SW 1271 (cell line): ENCODE measurements around the gene QPRT.
"Not testable (repeated sequence)": the region's sequence is repeated elsewhere in the genome, so short reads cannot be mapped to it uniquely, and the experiment has no call there.

ENCODE experiments used
- DNase-seq, 2 experiments: peaks; one replicate each; lab custom pipeline; 2025; lab: John Stamatoyannopoulos, UW

QPRT gene

DNA sequence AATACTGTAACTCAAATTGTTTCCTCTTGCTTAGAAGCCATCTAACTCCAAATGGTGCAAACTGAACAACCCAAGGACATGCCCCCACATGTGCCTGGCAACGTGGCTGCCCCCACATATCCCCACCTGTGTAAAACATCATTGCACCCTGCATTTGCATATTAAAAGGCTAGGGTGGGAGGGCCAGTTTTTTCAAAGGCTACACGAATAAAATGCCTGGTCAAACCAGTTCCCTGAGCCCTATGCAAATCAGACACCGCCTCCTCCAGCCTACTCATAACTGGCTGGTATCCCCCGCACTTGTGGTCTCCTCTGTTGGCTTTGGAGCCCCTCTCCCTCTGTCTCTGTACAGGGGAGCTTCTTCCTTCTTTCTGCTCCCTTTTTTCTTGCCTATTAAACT, 40.1 kb downstream of the QPRT start:
- no peak for DNase-seq

DNA sequence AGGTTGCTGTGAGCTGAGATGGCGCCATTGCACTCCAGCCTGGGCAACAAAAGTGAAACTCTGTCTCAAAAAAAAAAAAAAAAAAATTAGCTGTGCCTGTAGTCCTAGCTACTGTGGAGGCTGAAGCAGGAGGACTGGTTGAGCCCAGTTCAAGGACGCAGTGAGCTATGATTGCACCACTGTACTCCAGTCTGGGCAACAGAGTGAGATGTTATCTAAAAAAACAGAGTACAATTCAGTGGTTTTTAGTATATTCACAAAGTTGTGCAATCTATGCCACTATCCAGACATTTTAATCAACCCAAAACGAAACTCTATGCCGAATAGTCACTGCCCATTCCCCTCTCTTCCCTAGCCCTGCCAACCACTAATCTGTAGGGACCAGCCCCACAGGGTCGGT, 41.7 kb downstream of the QPRT start:
- no peak for DNase-seq

DNA sequence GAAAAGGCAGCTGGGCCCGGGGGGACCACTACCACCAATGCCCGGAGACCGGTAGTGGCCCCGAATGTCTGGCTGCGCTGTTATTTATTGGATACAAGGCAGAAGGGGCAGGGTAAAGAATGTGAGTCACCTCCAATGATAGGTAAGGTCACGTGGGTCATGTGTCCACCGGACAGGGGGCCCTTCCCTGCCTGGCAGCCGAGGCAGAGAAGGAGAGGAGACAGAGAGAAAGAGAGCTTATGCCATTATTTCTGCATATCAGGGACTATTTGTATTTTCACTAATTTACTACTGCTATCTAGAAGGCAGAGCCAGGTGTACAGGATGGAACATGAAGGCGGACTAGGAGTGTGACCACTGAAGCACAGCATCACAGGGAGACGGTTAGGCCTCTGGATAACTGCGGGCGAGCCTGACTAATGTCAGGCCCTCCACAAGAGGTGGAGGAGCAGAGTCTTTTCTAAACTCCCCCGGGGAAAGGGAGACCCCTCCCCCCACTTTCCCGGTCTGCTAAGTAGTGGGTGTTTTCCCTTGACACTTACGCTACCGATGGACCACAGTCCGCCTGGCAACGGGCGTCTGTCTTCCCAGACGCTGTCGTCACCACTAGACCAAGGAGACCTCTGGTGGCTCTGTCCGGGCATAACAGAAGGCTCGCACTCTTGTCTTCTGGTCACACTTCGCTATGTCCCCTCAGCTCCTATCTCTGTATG, 42.3 kb downstream of the QPRT start:
- DNase-seq: peak in 1 of 2 experiments; percentile 72

DNA sequence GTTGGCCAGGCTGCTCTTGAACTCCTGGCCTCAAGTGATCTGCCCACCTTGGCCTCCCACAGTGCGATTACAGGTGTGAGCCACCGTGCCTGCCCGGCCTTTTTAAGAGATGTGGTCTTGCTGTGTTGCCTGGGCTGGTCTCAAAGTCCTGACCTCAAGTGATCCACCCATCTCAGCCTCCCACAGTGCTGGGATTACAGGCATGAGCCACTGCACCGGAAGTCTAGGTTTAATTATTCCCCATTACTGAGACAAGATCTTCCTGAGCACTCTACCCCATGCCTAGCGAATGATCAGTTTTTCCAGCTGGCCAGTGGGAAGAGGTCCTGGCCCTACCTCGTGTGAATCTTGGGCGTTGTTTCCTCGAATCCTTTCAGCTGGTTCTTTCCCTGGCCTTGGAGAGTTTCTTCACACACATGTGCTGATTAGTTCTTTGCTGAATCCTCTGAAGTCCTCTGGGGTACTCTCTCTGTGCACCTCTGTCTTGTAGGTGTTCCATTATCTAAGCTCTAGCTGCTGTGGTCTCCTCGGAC, 47.9 kb downstream of the QPRT start:
- DNase-seq: no peak

DNA sequence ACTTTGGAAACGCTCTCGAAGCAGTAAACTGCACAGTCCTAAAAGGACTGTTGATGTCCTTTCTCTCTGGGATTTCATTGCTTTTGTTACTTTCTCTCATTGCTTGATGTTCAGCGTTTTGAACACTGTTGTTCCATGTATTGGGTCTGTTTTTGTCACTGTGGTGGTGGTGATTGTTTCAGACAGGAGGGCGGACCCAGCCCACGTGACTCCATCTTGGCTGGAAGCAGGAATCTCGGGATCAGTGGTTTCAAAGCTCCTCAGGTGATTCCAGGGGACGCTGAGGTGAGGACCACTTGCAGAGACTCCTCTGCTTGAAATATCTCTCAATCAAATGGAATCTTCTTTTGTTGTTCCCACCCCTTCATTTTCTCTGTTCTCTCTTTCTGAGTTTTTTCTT, 48.5 kb downstream of the QPRT start:
- no peak for DNase-seq

DNA sequence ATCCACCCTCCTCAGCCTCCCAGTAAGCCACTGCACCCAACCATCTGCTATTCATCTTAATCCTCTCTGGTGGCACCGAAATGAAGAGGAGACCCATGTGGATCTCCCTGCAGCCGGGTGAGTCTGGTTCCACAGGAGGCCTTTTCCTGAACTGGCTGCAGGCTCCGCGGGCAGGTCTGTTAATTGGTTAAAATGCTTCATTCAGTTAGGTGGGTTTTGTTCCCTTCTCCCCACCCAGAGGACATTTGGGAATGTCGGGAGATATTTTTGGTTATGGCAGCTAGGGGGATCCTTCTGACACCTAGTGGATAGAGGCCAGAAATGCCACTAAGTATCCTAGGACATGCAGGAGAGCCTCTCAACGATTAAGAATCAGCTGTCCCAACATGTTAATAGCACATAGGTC, 50.1 kb downstream of the QPRT start:
- peak; percentile 22 to 77 for DNase-seq

DNA sequence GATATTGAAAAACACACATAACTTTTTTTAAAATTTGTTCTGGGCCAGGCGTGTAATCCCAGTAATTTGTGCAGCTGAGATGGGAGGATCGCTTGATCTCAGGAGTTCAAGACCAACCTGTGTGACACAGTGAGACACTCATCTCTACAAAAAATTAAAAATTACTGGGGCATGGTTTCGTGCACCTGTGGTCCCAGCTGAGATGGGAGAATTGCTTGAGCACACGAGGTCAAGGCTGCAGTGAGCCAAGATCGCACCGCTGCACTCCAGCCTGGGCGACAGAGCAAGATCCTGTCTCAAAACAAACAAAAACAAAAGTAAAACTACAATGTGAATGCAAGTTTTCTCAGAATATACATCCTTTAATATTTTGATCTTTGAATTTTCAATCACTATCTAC, 51.7 kb downstream of the QPRT start:
- no peak for DNase-seq

DNA sequence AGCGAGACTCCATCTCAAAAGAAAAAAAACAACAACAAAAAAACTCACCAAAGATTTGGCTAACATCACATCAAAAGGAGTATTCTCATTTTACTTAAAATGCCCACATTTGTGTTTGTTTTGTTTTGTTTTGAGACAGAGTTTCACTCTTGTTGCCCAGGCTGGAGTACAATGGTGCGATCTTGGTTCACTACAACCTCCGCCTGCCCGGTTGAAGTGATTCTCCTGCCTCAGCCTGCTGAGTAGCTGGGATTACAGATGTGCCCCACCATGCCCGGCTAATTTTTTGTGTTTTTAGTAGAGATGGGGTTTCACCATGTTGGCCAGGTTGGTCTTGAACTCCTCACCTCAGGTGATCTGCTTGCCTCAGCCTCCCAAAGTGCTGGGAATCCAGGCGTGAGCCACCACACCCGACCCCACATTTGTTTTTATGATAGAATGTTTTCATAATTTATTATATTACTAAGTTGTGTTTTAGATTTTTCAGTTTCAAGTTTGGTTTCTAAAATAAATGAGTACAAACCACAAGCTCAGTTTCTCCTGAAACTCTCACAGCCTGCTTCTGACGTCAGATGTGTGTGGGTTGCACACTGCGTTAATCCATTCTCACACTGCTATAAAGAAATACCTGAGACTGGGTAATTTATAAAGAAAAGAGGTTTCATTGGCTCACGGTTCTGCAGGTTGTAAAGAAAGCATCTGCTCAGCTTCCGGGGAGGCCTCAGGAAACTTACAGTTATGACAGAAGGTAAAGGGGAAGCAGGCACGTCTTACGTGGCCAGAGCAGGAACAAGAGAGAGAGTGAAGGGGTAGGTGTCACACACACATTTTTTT, 53.0 kb downstream of the QPRT start:
- DNase-seq: not testable (repeated sequence)

DNA sequence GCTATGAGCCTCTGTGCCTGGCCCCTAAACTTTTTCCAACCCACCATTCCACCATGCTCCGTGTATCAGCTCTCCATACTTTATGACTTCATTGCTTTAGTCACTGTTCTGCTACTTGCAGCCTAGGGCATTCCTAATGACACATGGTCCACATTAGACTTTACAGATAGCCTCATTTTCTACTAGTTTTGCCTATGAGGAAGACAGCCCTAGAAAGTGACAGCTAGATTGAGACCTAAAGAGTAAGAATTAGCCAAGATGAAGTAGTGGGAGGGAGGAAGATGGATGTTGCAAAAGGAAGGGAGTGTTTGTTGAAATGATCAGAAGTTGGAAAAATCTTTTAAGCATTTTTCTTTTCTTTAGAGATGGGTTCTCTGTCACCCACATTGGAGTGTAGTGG, 55.8 kb downstream of the QPRT start:
- DNase-seq: no peak

DNA sequence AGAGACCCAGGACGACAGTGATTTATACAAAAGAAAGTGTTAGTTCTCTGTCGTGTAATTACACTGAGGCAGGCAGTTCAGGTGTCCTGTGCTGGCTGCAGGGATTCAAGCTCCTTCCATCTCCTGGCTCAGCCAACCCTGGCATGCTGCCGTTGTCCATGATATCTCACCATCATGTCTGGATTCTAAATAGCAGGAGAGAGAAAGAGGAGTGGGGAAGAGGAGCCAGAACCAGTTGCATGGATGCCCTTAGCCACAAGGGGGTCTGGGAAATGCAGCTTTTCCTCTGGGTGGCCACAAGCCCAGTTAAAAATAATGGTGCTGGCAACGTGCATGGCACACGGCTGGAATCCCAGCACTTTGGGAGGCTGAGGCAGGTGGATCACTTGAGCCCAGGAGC, 57.1 kb downstream of the QPRT start:
- DNase-seq: no peak

DNA sequence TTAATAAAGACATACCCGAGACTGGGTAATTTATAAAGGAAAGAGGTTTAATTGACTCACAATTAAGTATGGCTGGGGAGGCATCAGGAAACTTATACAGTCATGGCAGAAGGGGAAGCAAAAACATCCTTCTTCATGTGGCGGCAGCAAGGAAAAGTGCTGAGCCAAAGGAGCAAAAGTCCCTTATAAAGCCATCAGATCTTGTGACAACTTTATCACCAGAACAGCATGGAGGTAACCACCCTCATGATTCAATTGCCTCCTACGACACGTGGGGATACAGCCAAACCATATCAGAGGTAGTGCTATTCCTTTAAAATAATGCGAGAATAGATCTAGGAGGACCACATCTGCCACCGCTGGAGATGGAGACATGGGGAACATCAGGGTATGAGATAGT, 57.8 kb downstream of the QPRT start:
- no peak for DNase-seq

DNA sequence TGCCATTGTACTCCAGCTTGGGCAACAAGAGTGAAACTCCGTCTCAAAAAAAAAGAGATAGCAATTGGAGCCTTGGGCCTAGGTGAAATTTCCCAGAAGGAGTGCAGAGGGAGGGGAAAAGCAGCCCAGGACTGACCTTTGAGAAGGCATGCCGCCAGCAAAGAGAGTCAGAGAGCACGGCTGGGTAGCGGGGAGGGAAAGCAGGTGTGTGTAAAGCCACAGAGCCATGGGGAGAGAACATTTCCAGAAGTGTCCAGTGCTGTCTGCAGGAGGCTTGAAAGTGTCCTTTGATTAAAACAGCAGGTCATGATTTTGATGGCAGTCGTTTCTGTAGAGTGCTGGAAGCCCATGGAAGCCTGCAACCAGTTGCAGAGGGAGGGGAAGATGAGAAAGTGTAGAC, 58.7 kb downstream of the QPRT start:
- DNase-seq: no peak

DNA sequence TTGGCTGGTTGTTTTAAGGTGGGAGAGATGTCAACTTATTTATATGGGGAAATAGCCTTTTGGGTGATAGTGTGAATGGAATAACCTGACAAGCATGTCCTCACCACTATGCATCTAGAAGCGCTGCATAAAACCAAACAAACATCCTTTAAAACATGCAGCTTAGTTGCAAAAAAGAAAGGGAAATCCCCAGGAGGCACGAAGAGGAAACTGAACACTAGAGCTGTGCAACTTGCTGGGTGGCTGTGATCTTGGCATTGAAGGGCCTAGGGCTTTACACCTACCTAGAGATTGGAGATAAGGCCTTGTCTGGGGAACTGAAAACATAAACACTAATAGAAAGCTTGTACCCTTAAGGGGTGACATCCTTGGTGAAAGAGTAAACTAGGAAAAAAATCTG, 59.5 kb downstream of the QPRT start:
- no peak for DNase-seq

DNA sequence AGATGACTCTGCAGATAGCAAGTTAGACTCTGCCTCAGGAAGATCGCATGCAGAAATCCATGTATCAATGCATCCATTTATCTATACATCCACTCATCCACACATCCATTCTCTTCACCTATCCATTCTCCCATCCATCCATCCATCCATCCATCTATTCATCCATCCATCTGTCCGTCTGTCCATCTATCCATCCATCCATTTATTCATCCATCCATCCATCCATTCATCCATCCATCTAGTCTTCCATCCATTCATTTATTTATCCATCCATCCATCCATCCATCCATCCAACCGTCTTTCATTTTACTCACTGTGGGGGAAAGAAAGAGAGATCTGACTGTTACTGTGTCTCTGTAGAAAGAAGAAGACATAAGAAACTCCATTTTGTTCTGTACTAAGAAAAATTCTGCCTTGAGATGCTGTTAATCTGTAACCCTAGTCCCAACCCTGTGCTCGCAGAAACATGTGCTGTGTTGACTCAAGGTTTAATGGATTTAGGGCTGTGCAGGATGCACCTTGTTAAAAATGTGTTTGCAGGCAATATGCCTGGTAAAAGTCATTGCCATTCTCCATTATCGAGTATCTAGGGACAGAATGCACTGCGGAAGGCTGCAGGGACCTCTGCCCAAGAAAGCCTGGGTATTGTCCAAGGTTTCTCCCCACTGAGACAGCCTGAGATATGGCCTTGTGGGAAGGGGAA, 61.1 kb downstream of the QPRT start:
- DNase-seq: not testable (repeated sequence)

DNA sequence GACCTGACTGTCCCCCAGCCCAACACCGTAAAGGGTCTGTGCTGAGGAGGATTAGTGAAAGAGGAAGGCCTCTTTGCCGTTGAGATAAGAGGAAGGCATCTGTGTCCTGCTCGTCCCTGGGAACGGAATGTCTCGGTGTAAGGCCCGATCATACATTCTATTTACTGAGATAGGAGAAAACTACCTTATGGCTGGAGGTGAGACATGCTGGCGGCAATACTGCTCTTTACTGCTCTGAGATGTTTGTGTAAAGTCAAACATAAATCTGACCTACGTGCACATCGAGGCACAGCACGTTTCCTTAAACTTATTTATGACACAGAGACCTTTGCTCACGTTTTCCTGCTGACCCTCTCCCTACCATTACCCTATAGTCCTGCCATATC, 61.6 kb downstream of the QPRT start:
- DNase-seq: not testable (repeated sequence)

DNA sequence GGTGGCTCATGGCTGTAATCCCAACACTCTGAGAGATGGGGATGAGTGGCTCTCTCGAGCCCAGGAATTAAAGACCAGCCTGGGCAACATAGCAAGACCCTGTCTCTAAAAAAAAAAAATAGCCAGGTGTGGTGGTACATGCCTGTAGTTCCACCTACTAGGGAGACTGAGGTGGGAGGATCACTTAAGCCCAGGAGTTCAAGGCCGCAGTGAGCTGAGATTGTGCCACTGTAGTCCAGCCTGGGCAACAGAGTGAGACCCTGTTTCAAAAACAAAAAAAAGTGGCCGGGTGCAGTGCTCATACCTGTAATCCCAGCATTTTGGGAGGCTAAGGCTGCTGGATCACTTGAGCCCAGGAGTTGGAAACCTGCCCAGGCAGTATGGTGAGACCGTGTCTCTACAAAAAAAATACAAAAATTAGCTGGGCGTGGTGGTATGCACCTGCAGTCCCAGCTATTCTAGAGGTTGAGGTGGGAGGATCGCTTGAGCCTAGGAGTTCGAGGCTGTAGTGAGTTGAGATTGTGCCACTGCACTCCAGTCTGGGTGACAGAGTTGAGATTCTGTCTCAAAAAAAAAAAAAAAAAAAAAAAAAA, 63.8 kb downstream of the QPRT start:
- no peak for DNase-seq

DNA sequence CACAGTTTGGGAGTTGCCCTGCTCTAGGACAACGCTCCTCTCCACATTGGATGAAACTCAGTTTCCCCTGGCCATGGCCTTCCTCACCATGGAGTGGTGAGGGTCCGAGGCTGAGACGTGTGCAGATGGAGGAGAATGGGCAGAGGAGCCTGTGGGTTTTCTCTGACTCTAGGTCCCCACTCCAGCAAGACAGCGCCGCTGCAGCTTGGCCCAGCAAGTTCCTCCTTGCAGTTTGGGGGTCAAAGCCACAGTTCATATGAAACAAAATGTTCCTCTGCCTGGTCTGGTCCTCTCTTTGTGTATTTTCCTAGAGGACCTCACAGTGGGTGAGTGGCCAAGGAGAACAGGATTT, 64.5 kb downstream of the QPRT start:
- no peak for DNase-seq

DNA sequence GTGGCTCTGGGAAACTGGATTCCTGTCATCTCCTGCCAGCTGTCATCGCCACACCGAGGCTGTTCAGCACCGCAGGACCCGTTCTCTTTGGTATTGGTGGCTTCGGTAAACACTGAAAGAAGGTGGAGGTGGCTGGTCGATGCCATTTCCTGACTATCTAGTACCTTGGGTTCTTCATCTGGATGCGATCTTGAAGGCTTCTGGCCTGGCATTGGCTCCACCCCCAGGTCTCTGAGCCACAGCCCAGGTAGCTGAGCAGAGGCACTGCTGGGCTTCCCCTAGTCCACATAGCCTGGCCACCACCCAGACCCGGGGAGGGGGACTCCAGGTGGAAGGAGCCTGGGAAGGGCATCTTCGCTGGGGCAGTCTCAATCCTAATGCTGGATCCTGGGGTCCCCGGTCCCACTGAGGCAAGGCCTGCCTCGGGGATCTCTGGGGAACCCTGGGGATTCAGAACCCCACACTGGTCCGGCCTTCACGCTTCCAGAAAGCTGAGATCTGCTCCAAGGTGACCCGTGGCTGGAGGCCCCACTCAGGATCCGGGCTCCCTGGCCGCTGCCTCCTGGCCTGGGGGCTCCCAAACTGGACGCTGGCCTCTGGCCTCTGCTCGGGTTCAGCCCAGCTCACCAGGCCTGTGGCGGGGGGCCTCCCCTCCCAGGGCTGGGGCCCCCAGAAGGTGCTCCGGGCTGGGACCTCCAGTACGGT, 65.0 kb downstream of the QPRT start:
- no peak for DNase-seq

DNA sequence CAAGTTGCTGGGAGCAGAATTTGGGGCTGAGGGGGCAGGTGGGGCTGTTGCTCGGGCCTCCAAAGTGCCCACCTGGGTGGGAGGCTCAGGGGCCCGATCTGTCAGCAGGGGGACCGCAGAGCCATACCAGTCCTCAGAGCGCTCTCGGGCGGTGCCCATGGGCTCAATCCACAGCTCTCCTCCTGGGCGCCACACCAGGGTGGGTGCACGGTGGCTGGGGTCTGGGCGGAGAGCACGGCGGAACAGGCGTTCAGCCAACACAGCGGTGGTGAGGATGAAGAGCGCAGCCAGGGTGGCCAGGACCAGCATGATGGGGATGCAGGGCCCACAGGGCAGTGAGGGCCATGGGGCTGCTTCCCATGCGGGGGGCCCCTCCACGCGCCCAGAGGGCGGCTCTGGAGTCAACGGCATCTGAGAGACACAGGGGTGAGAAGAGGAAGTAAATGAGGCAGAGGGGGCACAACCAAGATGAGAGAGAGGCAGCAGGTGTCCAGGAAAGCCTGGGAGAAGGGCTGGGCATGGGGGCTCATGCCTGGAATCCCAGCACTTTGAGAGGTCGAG, 65.6 kb downstream of the QPRT start:
- DNase-seq: no peak

DNA sequence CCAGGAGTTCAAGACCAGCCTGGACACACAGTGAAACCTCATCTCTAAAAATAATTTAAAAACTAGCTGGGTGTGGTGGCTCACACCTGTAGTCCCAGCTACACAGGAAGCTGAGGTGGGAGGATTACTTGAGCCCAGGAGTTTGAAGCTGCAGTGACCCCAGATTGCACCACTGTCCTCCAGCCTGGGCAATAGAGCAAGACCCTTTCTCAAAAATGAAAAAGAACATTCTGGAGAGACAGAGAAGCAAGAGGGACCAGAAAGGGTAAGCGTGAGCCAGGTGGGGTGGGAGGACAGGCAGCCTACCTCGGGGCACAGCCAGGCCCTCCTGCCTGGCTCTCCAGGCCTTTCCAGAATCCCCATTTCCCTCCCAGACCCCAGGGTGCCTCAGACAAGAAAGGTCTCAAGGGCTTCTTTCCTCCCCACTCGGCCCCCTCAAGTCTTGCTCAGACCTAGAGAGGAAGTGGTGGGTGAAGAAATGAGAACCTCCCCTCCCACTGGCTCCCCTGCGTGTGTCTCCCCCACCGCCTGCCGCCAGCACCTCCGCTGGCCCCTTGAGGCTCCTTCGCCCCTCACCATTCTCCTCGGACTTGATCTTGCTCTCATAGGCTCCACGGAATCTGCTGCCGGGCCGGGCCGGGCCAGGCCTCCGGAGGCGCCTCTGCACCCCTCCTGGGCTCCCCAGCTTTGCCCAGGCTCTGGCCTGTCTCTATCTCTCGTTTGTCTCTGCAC, 66.3 kb downstream of the QPRT start:
- no peak for DNase-seq

DNA sequence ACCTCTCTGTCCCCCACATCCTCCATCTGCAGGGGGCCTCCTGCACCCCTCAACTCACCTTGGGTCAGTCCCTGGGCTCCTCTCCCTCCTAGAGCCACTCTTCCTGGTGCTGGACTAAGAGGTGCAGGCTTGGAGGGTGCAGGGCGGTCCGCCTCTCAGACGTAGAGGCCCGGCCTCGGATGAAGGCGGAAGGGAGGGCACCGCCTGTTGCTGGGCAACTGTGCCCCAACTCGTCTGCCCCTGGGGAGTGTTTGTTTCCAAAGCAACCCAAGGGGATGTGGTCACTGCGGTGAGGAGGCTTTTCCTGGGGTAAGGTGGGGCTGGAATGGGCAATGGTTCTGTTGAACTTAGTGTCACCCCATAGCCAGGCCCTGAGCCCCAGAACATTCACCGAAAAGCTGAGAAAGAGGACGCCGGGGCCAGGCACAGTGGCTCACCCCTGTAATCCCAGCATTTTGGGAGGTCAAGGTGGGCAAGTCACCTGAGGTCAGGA, 66.9 kb downstream of the QPRT start, which contains the start of gene C16orf54:
Gene C16orf54, minus strand, starts transcription at position 138 of the 493 bp plus-strand sequence. CDS start 1,039 bp downstream, outside the sequence.
- DNase-seq: no peak
